SU-DHL-6 (cell line): ENCODE results near the gene LPCAT2.

Experiments used
- H2AFZ ChIP-seq: fragments of 200-600 bp; sonication (generic); 2 replicates; pipeline ENCODE4 v1.6.1; 2014; ENCODE audit warnings: low read depth, mild to moderate bottlenecking, moderate library complexity, mixed read lengths, antibody characterized with exemption, low read length; ENCODE audit not compliant: severe bottlenecking
- H3F3A ChIP-seq: fragments of 200-600 bp; shearing (Covaris generic); 2 replicates; pipeline ENCODE4 v1.6.0; 2016; ENCODE audit warnings: antibody characterized with exemption, mild to moderate bottlenecking; ENCODE audit not compliant: insufficient read depth
- H3K27ac ChIP-seq: fragments of 200-600 bp; sonication (generic); 2 replicates; pipeline ENCODE4 v1.5.1; 2016; ENCODE audit warnings: low read depth, mild to moderate bottlenecking, low read length, moderate library complexity, mixed read lengths
- H3K27me3 ChIP-seq: fragments of 200-600 bp; sonication (generic), shearing (Covaris generic); 2 replicates; pipeline ENCODE4 v1.6.0; 2014; ENCODE audit warnings: mild to moderate bottlenecking, low read length
- H3K36me3 ChIP-seq: fragments of 200-600 bp; sonication (generic); 2 replicates; pipeline ENCODE4 v1.6.1; 2014; ENCODE audit warnings: mild to moderate bottlenecking, low read length, mixed read lengths
- H3K4me2 ChIP-seq: fragments of 300-600, 200-600 bp; shearing (Covaris generic), sonication (generic); 2 replicates; pipeline ENCODE4 v1.6.0; 2014; ENCODE audit warnings: low read length, low read depth, mild to moderate bottlenecking; ENCODE audit not compliant: poor library complexity, severe bottlenecking
- H3K4me3 ChIP-seq: fragments of 200-600 bp; sonication (generic); 2 replicates; pipeline ENCODE4 v1.5.1; 2014; ENCODE audit warnings: antibody characterized with exemption, low read length, mild to moderate bottlenecking, mixed read lengths; ENCODE audit not compliant: insufficient read depth, poor library complexity, severe bottlenecking
- H3K79me2 ChIP-seq: fragments of 200-600 bp; sonication (generic); 2 replicates; pipeline ENCODE4 v1.6.1; 2014; ENCODE audit warnings: mild to moderate bottlenecking, low read length, moderate library complexity; ENCODE audit not compliant: insufficient read depth
- H3K9ac ChIP-seq: fragments of 200-600 bp; sonication (generic); 2 replicates; pipeline ENCODE4 v1.7.0; 2014; ENCODE audit warnings: mild to moderate bottlenecking, low read length
- H3K9me2 ChIP-seq: fragments of 200-600 bp; sonication (generic); replicated peaks from 2 replicates; pipeline ENCODE4 v1.6.1; 2014; ENCODE audit warnings: low read length; ENCODE audit not compliant: insufficient read depth
- H3K9me3 ChIP-seq: fragments of 200-600 bp; sonication (generic); 2 replicates; pipeline ENCODE4 v1.6.1; 2014; ENCODE audit warnings: low read length, mixed read lengths; ENCODE audit not compliant: insufficient read depth
- H4K20me1 ChIP-seq: fragments of 200-600 bp; sonication (generic); 2 replicates; pipeline ENCODE4 v1.6.1; 2014; ENCODE audit warnings: low read depth, mild to moderate bottlenecking, antibody characterized with exemption, low read length, moderate library complexity, mixed read lengths
- EZH2phosphoT487 ChIP-seq: fragments of 200-600 bp; sonication (generic), shearing (Covaris generic); conservative IDR thresholded peaks from 2 replicates; pipeline ENCODE4 v1.6.1; 2018; ENCODE audit warnings: mild to moderate bottlenecking, antibody characterized with exemption, low read length, moderate library complexity, mixed read lengths
- TF ChIP-seq, protein P1 (sequence below): fragments of 200-600 bp; sonication (generic); IDR thresholded peaks from one replicate; pipeline ENCODE4 v1.5.1; 2017; ENCODE audit warnings: antibody characterized with exemption, mild to moderate bottlenecking, low read length, moderate library complexity; ENCODE audit not compliant: insufficient read depth, poor library complexity, severe bottlenecking

LPCAT2 gene

GRCh38 chr16:55570159-55570558, 61.3 kb downstream of the LPCAT2 start:
- Histone ChIP-seq H3K9me2 (no peaks in the 10 kb centered on the region), H3K27ac (no peak overlapping the region), H4K20me1 (no peaks in the 10 kb centered on the region), H3K27me3 (no peaks in the 10 kb centered on the region), H2AFZ (no peak overlapping the region), H3K79me2 (no peaks in the 10 kb centered on the region), H3K4me3 (no peak overlapping the region), H3K9me3 (no peaks in the 10 kb centered on the region), H3F3A (no peaks in the 10 kb centered on the region), H3K36me3 (no peaks in the 10 kb centered on the region), H3K9ac (no peak overlapping the region), H3K4me2 (no peak overlapping the region)
- TF ChIP-seq, protein P1, sequence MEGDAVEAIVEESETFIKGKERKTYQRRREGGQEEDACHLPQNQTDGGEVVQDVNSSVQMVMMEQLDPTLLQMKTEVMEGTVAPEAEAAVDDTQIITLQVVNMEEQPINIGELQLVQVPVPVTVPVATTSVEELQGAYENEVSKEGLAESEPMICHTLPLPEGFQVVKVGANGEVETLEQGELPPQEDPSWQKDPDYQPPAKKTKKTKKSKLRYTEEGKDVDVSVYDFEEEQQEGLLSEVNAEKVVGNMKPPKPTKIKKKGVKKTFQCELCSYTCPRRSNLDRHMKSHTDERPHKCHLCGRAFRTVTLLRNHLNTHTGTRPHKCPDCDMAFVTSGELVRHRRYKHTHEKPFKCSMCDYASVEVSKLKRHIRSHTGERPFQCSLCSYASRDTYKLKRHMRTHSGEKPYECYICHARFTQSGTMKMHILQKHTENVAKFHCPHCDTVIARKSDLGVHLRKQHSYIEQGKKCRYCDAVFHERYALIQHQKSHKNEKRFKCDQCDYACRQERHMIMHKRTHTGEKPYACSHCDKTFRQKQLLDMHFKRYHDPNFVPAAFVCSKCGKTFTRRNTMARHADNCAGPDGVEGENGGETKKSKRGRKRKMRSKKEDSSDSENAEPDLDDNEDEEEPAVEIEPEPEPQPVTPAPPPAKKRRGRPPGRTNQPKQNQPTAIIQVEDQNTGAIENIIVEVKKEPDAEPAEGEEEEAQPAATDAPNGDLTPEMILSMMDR = no peak
- TF ChIP-seq EZH2phosphoT487 = no peak

- no peak overlapping the region for H2AFZ ChIP-seq
- H4K20me1 ChIP-seq = no peaks in the 10 kb centered on the region
- TF ChIP-seq EZH2phosphoT487 = no peak
- TF ChIP-seq, protein P1 = no peak
These were observed 62.5 kb downstream of the LPCAT2 start for GRCh38 chr16:55571191-55571897.

GRCh38 chr16:55572439-55572838, 63.6 kb downstream of the LPCAT2 start:
- Histone ChIP-seq H3K4me3 (no peak overlapping the region), H3K27me3 (no peaks in the 10 kb centered on the region), H3K9me2 (no peaks in the 10 kb centered on the region), H3K36me3 (no peaks in the 10 kb centered on the region), H2AFZ (no peak overlapping the region), H3K4me2 (no peak overlapping the region), H3K79me2 (no peaks in the 10 kb centered on the region), H3K9me3 (no peaks in the 10 kb centered on the region), H3F3A (no peaks in the 10 kb centered on the region), H3K27ac (no peak overlapping the region), H4K20me1 (no peaks in the 10 kb centered on the region), H3K9ac (no peak overlapping the region)
- TF ChIP-seq, protein P1 = no peak
- TF ChIP-seq EZH2phosphoT487 = no peak

More at GRCh38 chr16:55571191-55571897, 62.5 kb downstream of the LPCAT2 start:
- Histone ChIP-seq H3K4me3 (no peak overlapping the region), H3K27me3 (no peaks in the 10 kb centered on the region), H3K9me2 (no peaks in the 10 kb centered on the region), H3K9me3 (no peaks in the 10 kb centered on the region), H3K4me2 (no peak overlapping the region), H3K27ac (no peak overlapping the region), H3K9ac (no peak overlapping the region), H3K79me2 (no peaks in the 10 kb centered on the region), H3K36me3 (no peaks in the 10 kb centered on the region), H3F3A (no peaks in the 10 kb centered on the region)
